Gastroesophageal sphincter (tissue), 4 donors: ENCODE measurements around the gene ARHGAP9. TPM values are rescaled to one million over a fixed set of nuclear protein-coding genes. Genes with fewer than 3 reads are reported as not detected.

Experiments used
- ATAC-seq: fragments of 150-250 bp; one replicate; pipeline ENCODE4 v1.9.1; 2016; ENCODE audit warnings: mild to moderate bottlenecking, moderate library complexity
- H3K27ac ChIP-seq, 4 donors: fragments of 200-600 bp; sonication (generic) in 3 of 4; 1 replicate in 3 of 4; 2 replicates in 1 of 4; pipeline ENCODE4 v1.5.1; 2016 to 2019
- H3K27me3 ChIP-seq: fragments of 200-600 bp; sonication (generic); one replicate; pipeline ENCODE4 v1.5.1; 2019
- H3K36me3 ChIP-seq, 2 donors: fragments of 200-600 bp; sonication (generic); one replicate each; pipeline ENCODE4 v1.5.1; 2019; ENCODE audit warnings: control low read depth in 1 of 2
- H3K4me1 ChIP-seq, 3 donors: fragments of 200-600 bp; sonication (generic); 1 replicate in 2 of 3; 2 replicates in 1 of 3; pipeline ENCODE4 v1.5.1; 2016 to 2019; ENCODE audit warnings: control low read depth in 2 of 3
- H3K4me3 ChIP-seq, 2 donors: fragments of 200-600 bp; sonication (generic); one replicate each; pipeline ENCODE4 v1.5.1; 2019; ENCODE audit warnings: mild to moderate bottlenecking in 1 of 2, moderate library complexity in 1 of 2
- H3K9me3 ChIP-seq, 3 donors: fragments of 200-600 bp; sonication (generic); one replicate each; pipeline ENCODE4 v1.5.1; 2017 to 2019; ENCODE audit warnings: control low read depth in 2 of 3
- EP300 ChIP-seq: sonication (generic); formaldehyde crosslinking; IDR thresholded peaks from one replicate; pipeline ENCODE4 v1.6.1; 2017; ENCODE audit warnings: antibody characterized with exemption, mild to moderate bottlenecking
- POLR2A ChIP-seq, 2 donors: fragments of 450-650 bp; IDR thresholded peaks; one replicate each; pipeline ENCODE4 v1.6.1; 2017; ENCODE audit warnings: antibody characterized with exemption in 2 of 2, mild to moderate bottlenecking in 2 of 2, moderate library complexity in 1 of 2
- POLR2AphosphoS5 ChIP-seq: sonication (generic); formaldehyde crosslinking; IDR thresholded peaks from one replicate; pipeline ENCODE4 v1.6.1; 2017; ENCODE audit warnings: antibody characterized with exemption
- WGBS, 2 donors: methylation state at CpG; one replicate each; pipeline ENCODE4 v1.1.5; 2018; ENCODE audit warnings: low coverage in 1 of 2; 5-methylcytosine and 5-hydroxymethylcytosine counted together
- total RNA-seq, 4 donors: library from RNA; depleted of rRNA; stranded (reverse); fragments of >200 nt; gene quantifications; one replicate each; pipeline ENCODE4 v1.1.0, GENCODE V29; 2016
- TF ChIP-seq, protein P1 (sequence below), 4 experiments: fragments of 200-600 bp in 2 of 4; fragments of 450-650 bp in 2 of 4; sonication (generic) in 1 of 4; IDR thresholded peaks; one replicate each; pipeline ENCODE4 v1.5.1; 2017 to 2019; ENCODE audit warnings: antibody characterized with exemption in 4 of 4, mild to moderate bottlenecking in 2 of 4, moderate library complexity in 2 of 4

ARHGAP9 gene
- total RNA-seq, 4 donors from 2014 or later: 5.6 to 13.1 (median 8.9) TPM

DNA sequence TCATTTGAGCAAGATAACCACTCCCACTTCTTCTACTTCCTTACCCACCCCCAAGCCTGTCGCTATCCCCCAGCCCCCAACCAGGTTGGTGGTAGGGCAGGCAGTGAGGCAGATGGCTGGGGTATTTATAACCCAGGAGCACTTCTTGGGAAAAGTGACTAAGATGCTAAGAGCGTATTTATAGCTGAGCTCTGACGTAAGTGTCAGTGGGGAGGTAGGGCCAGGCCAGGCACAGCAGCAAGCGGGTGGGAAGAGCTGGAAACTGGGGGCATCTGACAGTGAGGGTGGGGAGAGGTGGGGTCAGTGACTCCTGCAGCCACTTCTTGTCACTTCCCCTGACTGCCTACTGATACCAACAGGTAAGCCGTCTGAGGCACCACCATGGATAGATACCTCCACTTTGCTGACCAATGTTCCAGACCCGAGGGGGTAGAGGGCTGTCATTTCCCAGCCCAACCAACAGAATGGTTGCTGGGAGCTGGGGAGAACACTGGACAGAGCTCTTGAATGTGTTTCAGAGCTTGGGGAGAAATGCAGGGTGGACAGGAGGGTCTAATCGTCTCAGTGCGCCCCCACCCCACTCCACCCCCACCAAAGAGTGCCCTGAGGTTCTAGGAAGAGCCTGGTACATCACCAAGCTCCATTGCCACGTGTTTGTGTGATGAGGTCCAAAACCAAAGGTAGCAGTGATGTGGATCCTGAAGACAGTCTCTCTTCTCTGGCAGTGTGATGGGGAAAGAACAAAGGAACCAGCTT, 27.3 kb downstream of the ARHGAP9 start:
- H3K27ac ChIP-seq: peak overlapping the region in 3 of 4 donors; percentile 42 to 76 (median 48)
- ATAC-seq: peak; percentile 63

DNA sequence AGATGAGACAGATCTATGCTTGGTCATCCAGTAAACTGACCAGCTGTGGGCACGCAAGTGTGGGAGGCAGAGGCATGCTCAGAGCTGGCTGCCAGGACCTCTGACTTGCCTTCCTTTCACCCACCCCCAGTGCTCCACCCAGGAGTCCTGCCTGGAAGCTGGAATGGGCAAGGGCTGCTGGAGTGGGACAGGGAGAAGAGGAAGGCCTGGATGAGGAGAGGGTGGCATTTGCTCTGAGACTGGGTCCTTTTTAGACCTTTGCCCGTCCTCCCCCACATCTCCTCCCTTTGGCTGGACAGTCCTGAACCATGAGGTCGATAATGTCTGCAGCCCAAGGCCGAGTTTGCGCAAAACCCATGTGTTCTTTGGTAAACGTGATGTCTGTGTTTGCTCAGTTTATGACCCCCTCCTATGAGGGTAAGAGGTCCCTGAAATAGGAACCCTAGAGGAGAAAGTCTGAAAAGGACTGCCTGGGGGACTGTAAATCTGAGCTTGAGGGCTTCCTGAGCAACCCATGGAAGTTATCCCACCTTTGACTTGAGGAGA, 28.4 kb downstream of the ARHGAP9 start:
- WGBS, 2 donors: 79% methylated on average over 4 of the region's 6 CpGs; no CpG with 5 or more reads in 1 of the 2 donors
- H3K27ac ChIP-seq: no peak overlapping the region
- TF ChIP-seq, protein P1, sequence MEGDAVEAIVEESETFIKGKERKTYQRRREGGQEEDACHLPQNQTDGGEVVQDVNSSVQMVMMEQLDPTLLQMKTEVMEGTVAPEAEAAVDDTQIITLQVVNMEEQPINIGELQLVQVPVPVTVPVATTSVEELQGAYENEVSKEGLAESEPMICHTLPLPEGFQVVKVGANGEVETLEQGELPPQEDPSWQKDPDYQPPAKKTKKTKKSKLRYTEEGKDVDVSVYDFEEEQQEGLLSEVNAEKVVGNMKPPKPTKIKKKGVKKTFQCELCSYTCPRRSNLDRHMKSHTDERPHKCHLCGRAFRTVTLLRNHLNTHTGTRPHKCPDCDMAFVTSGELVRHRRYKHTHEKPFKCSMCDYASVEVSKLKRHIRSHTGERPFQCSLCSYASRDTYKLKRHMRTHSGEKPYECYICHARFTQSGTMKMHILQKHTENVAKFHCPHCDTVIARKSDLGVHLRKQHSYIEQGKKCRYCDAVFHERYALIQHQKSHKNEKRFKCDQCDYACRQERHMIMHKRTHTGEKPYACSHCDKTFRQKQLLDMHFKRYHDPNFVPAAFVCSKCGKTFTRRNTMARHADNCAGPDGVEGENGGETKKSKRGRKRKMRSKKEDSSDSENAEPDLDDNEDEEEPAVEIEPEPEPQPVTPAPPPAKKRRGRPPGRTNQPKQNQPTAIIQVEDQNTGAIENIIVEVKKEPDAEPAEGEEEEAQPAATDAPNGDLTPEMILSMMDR (IDR thresholded peaks at IDR 0.05): no peak
- no peak for TF ChIP-seq POLR2AphosphoS5
- TF ChIP-seq EP300: no peak
- TF ChIP-seq POLR2A (IDR thresholded peaks at IDR 0.05): no peak
- H3K9me3 ChIP-seq: no peaks in the 10 kb centered on the region
- peaks cover 7% of the 10 kb centered on the region for H3K27me3 ChIP-seq
- no peaks in the 10 kb centered on the region for H3K36me3 ChIP-seq
- peaks cover 0 to 13% (median 0%) of the 10 kb centered on the region in 3 donors for H3K4me1 ChIP-seq
- ATAC-seq: no peak
- H3K4me3 ChIP-seq: no peak overlapping the region

More for the DNA sequence above, 27.3 kb downstream of the ARHGAP9 start:
- no peaks in the 10 kb centered on the region for H3K36me3 ChIP-seq
- H3K9me3 ChIP-seq: no peaks in the 10 kb centered on the region
- WGBS, 2 donors: 6 to 29% methylated on average over 3 of the region's 9 CpGs
- TF ChIP-seq POLR2A (IDR thresholded peaks at IDR 0.05) (no peak), EP300 (no peak), POLR2AphosphoS5 (no peak)
- TF ChIP-seq, protein P1 (IDR thresholded peaks at IDR 0.05): no peak
- H3K27me3 ChIP-seq: peaks cover 7% of the 10 kb centered on the region
- peaks cover 0 to 13% (median 0%) of the 10 kb centered on the region in 3 donors for H3K4me1 ChIP-seq
- H3K4me3 ChIP-seq: no peak overlapping the region

DNA sequence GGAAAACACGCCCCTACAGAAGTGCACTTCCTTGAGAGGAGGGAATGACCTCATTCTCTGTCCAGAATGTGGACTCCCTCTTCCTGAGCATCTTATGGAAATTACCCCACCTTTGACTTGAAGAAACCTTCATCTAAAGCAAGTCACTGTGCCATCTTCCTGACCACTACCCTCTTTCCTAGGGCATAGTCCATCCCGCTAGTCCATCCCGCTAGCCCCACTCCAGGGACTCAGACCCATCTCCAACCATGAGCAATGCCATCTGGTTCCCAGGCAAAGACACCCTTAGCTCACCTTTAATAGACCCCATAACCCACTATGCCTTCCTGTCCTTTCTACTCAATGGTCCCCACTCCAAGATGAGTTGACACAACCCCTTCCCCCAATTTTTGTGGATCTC, 29.6 kb downstream of the ARHGAP9 start:
- TF ChIP-seq POLR2AphosphoS5 (no peak), EP300 (no peak), POLR2A (IDR thresholded peaks at IDR 0.05) (no peak)
- TF ChIP-seq, protein P1 (IDR thresholded peaks at IDR 0.05): no peak
- Histone ChIP-seq H3K4me1 (peaks cover 0 to 13% (median 0%) of the 10 kb centered on the region in 3 donors), H3K36me3 (no peaks in the 10 kb centered on the region), H3K27me3 (peaks cover 5% of the 10 kb centered on the region), H3K27ac (no peak overlapping the region), H3K9me3 (no peaks in the 10 kb centered on the region), H3K4me3 (no peak overlapping the region)
- 81 to 94% methylated on average over 2 of the region's 3 CpGs for WGBS, 2 donors
- no peak for ATAC-seq

GRCh38 chr12:57449375-57449774, 30.3 kb downstream of the ARHGAP9 start:
- H3K9me3 ChIP-seq: no peaks in the 10 kb centered on the region
- H3K27ac ChIP-seq: no peak overlapping the region
- 100% methylated on average over 1 of the region's 7 CpGs; no CpG with 5 or more reads in 1 of the 2 donors for WGBS, 2 donors
- ATAC-seq: no peak
- H3K4me1 ChIP-seq: peaks cover 0 to 13% (median 0%) of the 10 kb centered on the region in 3 donors
- H3K27me3 ChIP-seq: no peaks in the 10 kb centered on the region
- H3K36me3 ChIP-seq: no peaks in the 10 kb centered on the region
- H3K4me3 ChIP-seq: no peak overlapping the region
- no peak for TF ChIP-seq POLR2A (IDR thresholded peaks at IDR 0.05)
- no peak for TF ChIP-seq EP300
- TF ChIP-seq, protein P1 (IDR thresholded peaks at IDR 0.05): no peak
- TF ChIP-seq POLR2AphosphoS5: no peak
